GM19328 (cell line): ENCODE measurements around the gene ACSL6.

Experiments
- ATAC-seq: cut with Tn5 transposase; IDR thresholded peaks from one replicate; pipeline ENCODE4 v1.9.1; 2021; ENCODE audit warnings: mild to moderate bottlenecking, moderate library complexity; ENCODE audit not compliant: unreplicated experiment

Gene ACSL6

GRCh38 chr5:131984956-131985665, 26.3 kb downstream of the ACSL6 start:
- no peak for ATAC-seq

- no peak for ATAC-seq
Measured at GRCh38 chr5:131983244-131983771, 28.1 kb downstream of the ACSL6 start.

GRCh38 chr5:131981516-131981915, 29.9 kb downstream of the ACSL6 start:
- no peak for ATAC-seq

- no peak for ATAC-seq
Measured at GRCh38 chr5:131980696-131981095, 30.8 kb downstream of the ACSL6 start.

- ATAC-seq, result no peak
Measured at GRCh38 chr5:131979816-131980215, 31.6 kb downstream of the ACSL6 start.

GRCh38 chr5:131977212-131977604, 34.2 kb downstream of the ACSL6 start:
- ATAC-seq, result no peak

GRCh38 chr5:131976414-131977211, 34.8 kb downstream of the ACSL6 start:
- no peak for ATAC-seq

GRCh38 chr5:131974956-131975726, 36.3 kb downstream of the ACSL6 start:
- ATAC-seq, result no peak

GRCh38 chr5:131974622-131974955, 36.9 kb downstream of the ACSL6 start:
- ATAC-seq, result no peak

GRCh38 chr5:131974016-131974415, 37.4 kb downstream of the ACSL6 start:
- no peak for ATAC-seq

- no peak for ATAC-seq
Measured at GRCh38 chr5:131973089-131973712, 38.3 kb downstream of the ACSL6 start.

- no peak for ATAC-seq
Measured at GRCh38 chr5:131968396-131968954, 43.0 kb downstream of the ACSL6 start.

GRCh38 chr5:131966551-131966950, 44.9 kb downstream of the ACSL6 start:
- no peak for ATAC-seq

- no peak for ATAC-seq
Measured at GRCh38 chr5:131965826-131966415, 45.5 kb downstream of the ACSL6 start.

GRCh38 chr5:131959906-131960305, 51.6 kb downstream of the ACSL6 start:
- ATAC-seq, result no peak

- ATAC-seq, result no peak
Measured at GRCh38 chr5:131959136-131959535, 52.3 kb downstream of the ACSL6 start.

GRCh38 chr5:131957721-131958441, 53.6 kb downstream of the ACSL6 start:
- no peak for ATAC-seq

GRCh38 chr5:131953969-131954368, 57.5 kb downstream of the ACSL6 start:
- ATAC-seq, result no peak

GRCh38 chr5:131952301-131952857, 59.1 kb downstream of the ACSL6 start:
- ATAC-seq, result no peak
